Calu3 (cell line): ENCODE data around the gene PLSCR4. TPM values are rescaled to one million over a fixed set of nuclear protein-coding genes. Genes with fewer than 3 reads are reported as not detected.

Source experiments
- BruUV-seq: library from RNA; stranded (reverse); fragments of 400-500 nt; replicated peaks from 2 replicates; lab custom pipeline; 2021; lab: Mats Ljungman, UMichigan
- CTCF ChIA-PET: fragments of 300-600 bp; sonication (Branson Sonifier 250); formaldehyde crosslinking; loops from one replicate; lab custom pipeline; 2022; ENCODE audit warnings: antibody characterized with exemption; lab: Charles Lee
- DNase-seq: peaks from one replicate; pipeline ENCODE4 v3.0.0; 2022
- H3K27ac Mint-ChIP-seq: one replicate; pipeline ENCODE4 v1.8.0; 2022; ENCODE audit warnings: mixed read lengths; ENCODE audit not compliant: unreplicated experiment
- H3K27me3 Mint-ChIP-seq: one replicate; pipeline ENCODE4 v1.8.0; 2022; ENCODE audit warnings: mixed read lengths; ENCODE audit not compliant: unreplicated experiment
- H3K36me3 Mint-ChIP-seq: one replicate; pipeline ENCODE4 v1.8.0; 2022; ENCODE audit warnings: mild to moderate bottlenecking, moderate library complexity, mixed read lengths; ENCODE audit not compliant: insufficient read depth, unreplicated experiment
- H3K4me1 Mint-ChIP-seq: one replicate; pipeline ENCODE4 v1.8.0; 2022; ENCODE audit warnings: mild to moderate bottlenecking, low read depth, mixed read lengths; ENCODE audit not compliant: unreplicated experiment
- H3K4me3 Mint-ChIP-seq: one replicate; pipeline ENCODE4 v1.8.0; 2022; ENCODE audit warnings: mild to moderate bottlenecking, low read depth, moderate library complexity, mixed read lengths; ENCODE audit not compliant: unreplicated experiment
- H3K9me3 Mint-ChIP-seq: one replicate; pipeline ENCODE4 v1.8.0; 2022; ENCODE audit warnings: low read depth, mixed read lengths; ENCODE audit not compliant: unreplicated experiment
- intact Hi-C: fragments of 100-400 bp; cut with micrococcal nuclease; formaldehyde crosslinking; loops from one replicate; pipeline ENCODE4 v1.10.0; 2022; ENCODE audit not compliant: unreplicated experiment
- total RNA-seq: library from RNA; stranded (reverse); gene quantifications from 2 replicates; pipeline ENCODE4 v1.2.3, GENCODE V29; 2022
- TF ChIP-seq, protein P1 (sequence below): fragments of 200-600 bp; IDR thresholded peaks from one replicate; pipeline ENCODE4 v1.8.0; 2022; ENCODE audit warnings: antibody characterized with exemption; ENCODE audit not compliant: unreplicated experiment

The PLSCR4 gene
- total RNA-seq, 1 experiment from 2014 or later: 10.2 TPM

DNA sequence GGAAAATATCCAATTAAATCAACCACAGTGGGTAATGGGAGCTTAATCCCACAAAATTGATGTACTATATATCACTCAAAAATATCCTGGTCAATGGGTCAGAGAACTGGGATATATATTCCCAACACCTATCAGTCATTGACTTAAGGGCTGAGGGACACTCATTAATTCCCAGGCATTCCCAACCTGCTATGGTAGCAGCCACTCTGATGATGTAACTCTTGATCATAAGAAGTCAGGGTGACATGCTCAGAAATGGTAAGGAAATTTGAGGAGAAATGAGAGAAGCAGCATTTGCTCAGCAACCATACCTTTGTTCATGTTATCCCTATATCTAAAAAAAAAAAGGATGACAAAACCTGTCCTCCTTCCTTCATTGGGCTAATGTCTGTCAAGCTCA is 86.8 kb downstream of the PLSCR4 start:
- H3K9me3 Mint-ChIP-seq: no peaks in the 10 kb centered on the region
- DNase-seq: no peak
- intact Hi-C loops: loop anchor here (10.0 kb wide), 2 partner anchors 719 to 979 kb away; no protein-coding TSS in a partner anchor
- no peak overlapping the region for H3K4me3 Mint-ChIP-seq
- CTCF ChIA-PET: interaction anchor here (0.9 to 1.3 kb wide), 3 partner anchors 21 to 388 kb away, joined by 3 to 4 read pairs (median 3); no protein-coding TSS in a partner anchor
- peaks cover 34% of the 10 kb centered on the region for H3K4me1 Mint-ChIP-seq
- BruUV-seq: no TSS peak
- H3K27ac Mint-ChIP-seq: peak overlapping the region; percentile 87
- no peaks in the 10 kb centered on the region for H3K27me3 Mint-ChIP-seq
- TF ChIP-seq, protein P1, sequence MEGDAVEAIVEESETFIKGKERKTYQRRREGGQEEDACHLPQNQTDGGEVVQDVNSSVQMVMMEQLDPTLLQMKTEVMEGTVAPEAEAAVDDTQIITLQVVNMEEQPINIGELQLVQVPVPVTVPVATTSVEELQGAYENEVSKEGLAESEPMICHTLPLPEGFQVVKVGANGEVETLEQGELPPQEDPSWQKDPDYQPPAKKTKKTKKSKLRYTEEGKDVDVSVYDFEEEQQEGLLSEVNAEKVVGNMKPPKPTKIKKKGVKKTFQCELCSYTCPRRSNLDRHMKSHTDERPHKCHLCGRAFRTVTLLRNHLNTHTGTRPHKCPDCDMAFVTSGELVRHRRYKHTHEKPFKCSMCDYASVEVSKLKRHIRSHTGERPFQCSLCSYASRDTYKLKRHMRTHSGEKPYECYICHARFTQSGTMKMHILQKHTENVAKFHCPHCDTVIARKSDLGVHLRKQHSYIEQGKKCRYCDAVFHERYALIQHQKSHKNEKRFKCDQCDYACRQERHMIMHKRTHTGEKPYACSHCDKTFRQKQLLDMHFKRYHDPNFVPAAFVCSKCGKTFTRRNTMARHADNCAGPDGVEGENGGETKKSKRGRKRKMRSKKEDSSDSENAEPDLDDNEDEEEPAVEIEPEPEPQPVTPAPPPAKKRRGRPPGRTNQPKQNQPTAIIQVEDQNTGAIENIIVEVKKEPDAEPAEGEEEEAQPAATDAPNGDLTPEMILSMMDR: no peak
- peaks cover 46% of the 10 kb centered on the region for H3K36me3 Mint-ChIP-seq

DNA sequence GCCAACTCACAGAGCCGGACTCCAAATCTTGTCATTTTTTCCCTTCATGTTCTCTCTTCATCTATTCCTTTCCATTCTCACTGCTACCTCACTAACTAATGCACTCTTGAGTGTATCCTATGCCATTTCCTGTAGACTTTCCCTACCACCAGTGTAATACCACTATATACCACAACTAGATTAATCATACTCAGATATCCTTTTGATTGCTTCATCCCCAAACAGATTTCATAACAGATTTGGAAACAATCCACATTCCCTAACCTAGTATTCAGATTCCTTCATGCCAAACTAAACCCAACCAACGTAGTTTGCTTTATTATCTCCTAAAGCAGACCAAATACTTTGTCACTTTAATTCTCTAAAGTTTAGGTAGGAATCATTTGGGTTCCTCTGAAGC is 87.3 kb downstream of the PLSCR4 start:
- CTCF ChIA-PET: interaction anchor here (1.0 to 1.3 kb wide), 2 partner anchors 21 to 24 kb away, joined by 3 to 4 read pairs; no protein-coding TSS in a partner anchor
- no peaks in the 10 kb centered on the region for H3K9me3 Mint-ChIP-seq
- H3K27me3 Mint-ChIP-seq: no peaks in the 10 kb centered on the region
- intact Hi-C loops: loop anchor here (1.0 to 10.0 kb wide), 5 partner anchors 21 to 979 kb away; no protein-coding TSS in a partner anchor
- H3K36me3 Mint-ChIP-seq: peaks cover 51% of the 10 kb centered on the region
- H3K27ac Mint-ChIP-seq: peak overlapping the region; percentile 87
- BruUV-seq: no TSS peak
- TF ChIP-seq, protein P1: peak; percentile 47
- peak; percentile 29 for DNase-seq
- peak overlapping the region; percentile 66 for H3K4me3 Mint-ChIP-seq
- peaks cover 34% of the 10 kb centered on the region for H3K4me1 Mint-ChIP-seq

DNA sequence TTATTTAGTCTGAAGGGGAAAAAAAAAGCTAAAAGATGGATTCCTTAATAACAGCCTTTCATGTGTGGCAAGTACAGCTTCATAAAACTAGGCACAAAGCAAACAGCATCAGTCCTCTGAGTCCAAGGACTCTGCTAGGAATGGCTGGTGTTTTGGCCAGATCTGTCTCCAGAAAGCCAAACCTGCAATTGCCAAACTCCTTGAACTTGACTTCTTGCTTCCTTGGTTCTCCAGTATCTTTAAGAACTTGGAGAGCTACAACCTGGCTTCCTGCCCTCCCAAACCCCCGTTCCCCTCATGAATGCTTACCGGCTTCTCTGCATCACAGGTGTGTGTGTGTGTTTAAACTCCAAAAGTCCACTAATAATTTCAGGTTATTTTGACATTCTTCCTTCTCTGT is 88.3 kb downstream of the PLSCR4 start:
- H3K27ac Mint-ChIP-seq: peak overlapping the region; percentile 87
- H3K36me3 Mint-ChIP-seq: peaks cover 58% of the 10 kb centered on the region
- peaks cover 33% of the 10 kb centered on the region for H3K4me1 Mint-ChIP-seq
- DNase-seq: peak; percentile 46
- TF ChIP-seq, protein P1: no peak
- H3K9me3 Mint-ChIP-seq: no peaks in the 10 kb centered on the region
- CTCF ChIA-PET: interaction anchor here (0.7 to 0.9 kb wide), 2 partner anchors 97 to 436 kb away, joined by 3 to 5 read pairs; no protein-coding TSS in a partner anchor
- H3K4me3 Mint-ChIP-seq: peak overlapping the region; percentile 66
- intact Hi-C loops: loop anchor here (2.0 to 10.0 kb wide), 3 partner anchors 380 to 978 kb away; no protein-coding TSS in a partner anchor
- BruUV-seq: no TSS peak
- H3K27me3 Mint-ChIP-seq: no peaks in the 10 kb centered on the region

- intact Hi-C loops: loop anchor here (2.0 to 10.0 kb wide), 4 partner anchors 85 to 977 kb away; no protein-coding TSS in a partner anchor
- Mint-ChIP-seq H3K9me3 (no peaks in the 10 kb centered on the region), H3K36me3 (peaks cover 64% of the 10 kb centered on the region), H3K4me3 (peak overlapping the region; percentile 66), H3K4me1 (peaks cover 35% of the 10 kb centered on the region), H3K27me3 (no peaks in the 10 kb centered on the region), H3K27ac (peak overlapping the region; percentile 87)
- DNase-seq: peak; percentile 50
- CTCF ChIA-PET: interaction anchor here (0.6 to 4.0 kb wide), 4 partner anchors 15 to 306 kb away, joined by 3 to 28 read pairs (median 8); no protein-coding TSS in a partner anchor
- TF ChIP-seq, protein P1: no peak
- no TSS peak for BruUV-seq
Observed at GRCh38 chr3:146161663-146162002, 89.3 kb downstream of the PLSCR4 start.
